ENCODE measurements around the gene DAAM2. TPM values are rescaled to one million over a fixed set of nuclear protein-coding genes. Genes with fewer than 3 reads are reported as not detected.

DAAM2 gene
- total RNA-seq, 6 experiments from 2014 or later = 1.6 to 9.8 (median 4.7) TPM

- H3K36me3 ChIP-seq = no peaks in the 10 kb centered on the region
- 33% methylated on average over 5 of the region's 8 CpGs for WGBS (ENCODE audit: insufficient coverage, low coverage, low lambda C conversion rate, missing lambda C conversion rate)
- H3K4me1 ChIP-seq = peaks cover 0 to 6% (median 0%) of the 10 kb centered on the region in 4 donors
- no peak for DNase-seq
- no peaks in the 10 kb centered on the region for H3K9me3 ChIP-seq
- no peaks in the 10 kb centered on the region for H3K27me3 ChIP-seq
- intact Hi-C loops (cut with DNase I) = no loop called here
- ATAC-seq = peak in 2 of 4 donors; percentile 37 to 46
- H3K27ac ChIP-seq = no peak overlapping the region
- no peak for TF ChIP-seq POLR2A (IDR thresholded peaks at IDR 0.05)
- TF ChIP-seq, protein P1, sequence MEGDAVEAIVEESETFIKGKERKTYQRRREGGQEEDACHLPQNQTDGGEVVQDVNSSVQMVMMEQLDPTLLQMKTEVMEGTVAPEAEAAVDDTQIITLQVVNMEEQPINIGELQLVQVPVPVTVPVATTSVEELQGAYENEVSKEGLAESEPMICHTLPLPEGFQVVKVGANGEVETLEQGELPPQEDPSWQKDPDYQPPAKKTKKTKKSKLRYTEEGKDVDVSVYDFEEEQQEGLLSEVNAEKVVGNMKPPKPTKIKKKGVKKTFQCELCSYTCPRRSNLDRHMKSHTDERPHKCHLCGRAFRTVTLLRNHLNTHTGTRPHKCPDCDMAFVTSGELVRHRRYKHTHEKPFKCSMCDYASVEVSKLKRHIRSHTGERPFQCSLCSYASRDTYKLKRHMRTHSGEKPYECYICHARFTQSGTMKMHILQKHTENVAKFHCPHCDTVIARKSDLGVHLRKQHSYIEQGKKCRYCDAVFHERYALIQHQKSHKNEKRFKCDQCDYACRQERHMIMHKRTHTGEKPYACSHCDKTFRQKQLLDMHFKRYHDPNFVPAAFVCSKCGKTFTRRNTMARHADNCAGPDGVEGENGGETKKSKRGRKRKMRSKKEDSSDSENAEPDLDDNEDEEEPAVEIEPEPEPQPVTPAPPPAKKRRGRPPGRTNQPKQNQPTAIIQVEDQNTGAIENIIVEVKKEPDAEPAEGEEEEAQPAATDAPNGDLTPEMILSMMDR (IDR thresholded peaks at IDR 0.05) = no peak
- no peak overlapping the region for H3K4me3 ChIP-seq
Observed at GRCh38 chr6:39882531-39882899, 90.3 kb downstream of the DAAM2 start.

DNA sequence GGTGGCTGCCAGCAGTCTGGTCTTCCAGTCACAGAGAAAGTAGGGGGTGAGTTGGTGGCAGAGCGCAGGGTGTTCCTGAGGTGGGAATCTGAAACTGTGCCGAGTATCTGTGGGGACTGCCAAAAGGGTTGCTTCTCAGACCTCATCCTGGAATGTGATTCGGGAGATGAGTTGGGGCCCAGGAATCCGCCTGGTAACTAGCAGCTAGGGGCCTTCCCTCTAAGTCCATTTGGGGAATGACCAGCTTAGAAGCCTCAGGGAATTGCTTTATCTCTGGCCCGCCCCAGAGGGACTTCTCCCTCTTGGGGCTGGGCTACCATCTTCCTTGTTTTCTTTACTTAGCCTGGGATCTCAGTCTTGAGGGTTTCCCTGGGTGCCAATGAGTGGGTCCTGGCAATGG, 92.5 kb downstream of the DAAM2 start:
- H3K27me3 ChIP-seq = no peaks in the 10 kb centered on the region
- H3K36me3 ChIP-seq = no peaks in the 10 kb centered on the region
- no peak overlapping the region for H3K4me3 ChIP-seq
- no peak for TF ChIP-seq POLR2A (IDR thresholded peaks at IDR 0.05)
- TF ChIP-seq, protein P1 (IDR thresholded peaks at IDR 0.05) = no peak
- 50% methylated on average over 2 of the region's 5 CpGs for WGBS (ENCODE audit: insufficient coverage, low coverage, low lambda C conversion rate, missing lambda C conversion rate)
- DNase-seq (no peak), ATAC-seq (no peak)
- peaks cover 0 to 2% (median 0%) of the 10 kb centered on the region in 4 donors for H3K4me1 ChIP-seq
- intact Hi-C loops (cut with DNase I) = no loop called here
- H3K9me3 ChIP-seq = no peaks in the 10 kb centered on the region
- H3K27ac ChIP-seq = no peak overlapping the region

GRCh38 chr6:39885691-39886090, 93.5 kb downstream of the DAAM2 start:
- Histone ChIP-seq H3K9me3 (no peaks in the 10 kb centered on the region), H3K4me3 (no peak overlapping the region), H3K27me3 (no peaks in the 10 kb centered on the region), H3K4me1 (no peaks in the 10 kb centered on the region), H3K36me3 (no peaks in the 10 kb centered on the region), H3K27ac (no peak overlapping the region)
- intact Hi-C loops (cut with DNase I) = no loop called here
- TF ChIP-seq POLR2A (IDR thresholded peaks at IDR 0.05) = no peak
- TF ChIP-seq, protein P1 (IDR thresholded peaks at IDR 0.05) = no peak
- WGBS (ENCODE audit: insufficient coverage, low coverage, low lambda C conversion rate, missing lambda C conversion rate) = 58% methylated on average over 4 of the region's 7 CpGs
- no peak for ATAC-seq
- no peak for DNase-seq

DNA sequence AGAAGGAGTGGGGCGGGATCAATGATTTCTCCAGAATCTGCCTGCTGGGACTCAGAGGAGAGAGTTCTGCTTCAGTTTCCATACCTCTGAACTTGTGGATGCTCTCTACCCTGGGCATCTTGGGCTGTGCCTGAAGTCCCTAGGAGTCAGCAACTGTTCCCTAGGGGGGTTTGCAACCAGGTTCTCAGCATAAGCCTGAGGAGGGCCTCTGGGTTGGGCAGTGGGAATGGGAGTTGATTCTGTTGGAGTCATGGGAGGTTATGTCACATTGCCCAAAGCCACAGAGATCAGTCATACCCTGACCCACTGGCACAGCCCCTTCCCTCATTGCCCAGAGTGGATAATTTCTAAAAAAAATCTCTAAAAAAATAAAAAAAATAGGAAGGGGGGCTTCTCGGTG, 94.7 kb downstream of the DAAM2 start:
- Histone ChIP-seq H3K27ac (peak overlapping the region in 1 of 3 donors; percentile 13), H3K9me3 (no peaks in the 10 kb centered on the region), H3K4me1 (no peaks in the 10 kb centered on the region), H3K36me3 (no peaks in the 10 kb centered on the region), H3K4me3 (no peak overlapping the region), H3K27me3 (no peaks in the 10 kb centered on the region)
- DNase-seq = no peak
- intact Hi-C loops (cut with DNase I) = no loop called here
- TF ChIP-seq, protein P1 (IDR thresholded peaks at IDR 0.05) = no peak
- no peak for TF ChIP-seq POLR2A (IDR thresholded peaks at IDR 0.05)
- WGBS (ENCODE audit: insufficient coverage, low coverage, low lambda C conversion rate, missing lambda C conversion rate) = 44% methylated on average over 2 of the region's 2 CpGs
- no peak for ATAC-seq

Data from right lobe of liver (tissue), 6 donors.